NCI-H1417 (cell line): ENCODE results near the gene SLX1A.
"Not testable (repeated sequence)": the region's sequence is repeated elsewhere in the genome, so short reads cannot be mapped to it uniquely, and the experiment has no call there.

ENCODE experiments used
- DNase-seq, 3 experiments: peaks; one replicate each; lab custom pipeline; 2025; lab: John Stamatoyannopoulos, UW

SLX1A gene

GRCh38 chr16:30193615-30194014, at the start of gene SLX1A, which contains the start of gene BOLA2B:
Gene SLX1A (plus strand): TSS chr16:30193875. CDS start chr16:30194085, 210 bp downstream.
Gene BOLA2B (minus strand): TSS chr16:30193666. CDS start chr16:30193595, 71 bp downstream.
- not testable (repeated sequence) for DNase-seq

- no peak for DNase-seq
Measured at GRCh38 chr16:30144017-30144416, 49.7 kb upstream of the SLX1A start.

- no peak for DNase-seq
Measured at GRCh38 chr16:30144917-30145316, 48.8 kb upstream of the SLX1A start.

GRCh38 chr16:30145657-30146056, 48.0 kb upstream of the SLX1A start:
- no peak for DNase-seq

- DNase-seq, result no peak
Measured at GRCh38 chr16:30147843-30148510, 45.7 kb upstream of the SLX1A start.

GRCh38 chr16:30149250-30149930, 44.3 kb upstream of the SLX1A start:
- DNase-seq, result peak in 1 of 3 experiments; percentile 4

GRCh38 chr16:30151091-30151490, 42.6 kb upstream of the SLX1A start:
- no peak for DNase-seq

GRCh38 chr16:30152517-30152916, 41.2 kb upstream of the SLX1A start:
- no peak for DNase-seq

- no peak for DNase-seq
Measured at GRCh38 chr16:30155188-30155587, 38.5 kb upstream of the SLX1A start.

- no peak for DNase-seq
Measured at GRCh38 chr16:30157214-30157613, 36.5 kb upstream of the SLX1A start.

GRCh38 chr16:30163538-30163937, 30.1 kb upstream of the SLX1A start:
- no peak for DNase-seq

- DNase-seq, result no peak
Measured at GRCh38 chr16:30166202-30166902, 27.3 kb upstream of the SLX1A start.

- not testable (repeated sequence) for DNase-seq
Measured at GRCh38 chr16:30168746-30169145, 24.9 kb upstream of the SLX1A start.

- DNase-seq, result not testable (repeated sequence)
Measured at GRCh38 chr16:30169416-30169815, 24.3 kb upstream of the SLX1A start.

GRCh38 chr16:30170145-30170544, 23.5 kb upstream of the SLX1A start:
- not testable (repeated sequence) for DNase-seq

GRCh38 chr16:30173054-30173453, 20.6 kb upstream of the SLX1A start:
- DNase-seq, result no peak

GRCh38 chr16:30176876-30177275, 16.8 kb upstream of the SLX1A start:
- not testable (repeated sequence) for DNase-seq

- no peak for DNase-seq
Measured at GRCh38 chr16:30179195-30179594, 14.5 kb upstream of the SLX1A start.

- no peak for DNase-seq
Measured at GRCh38 chr16:30179931-30180330, 13.7 kb upstream of the SLX1A start.

GRCh38 chr16:30180741-30181140, 12.9 kb upstream of the SLX1A start:
- no peak for DNase-seq

GRCh38 chr16:30183233-30184095, 10.2 kb upstream of the SLX1A start, which contains the start of gene CORO1A:
Gene CORO1A (plus strand): TSS chr16:30183602. CDS start chr16:30185210, 1,608 bp downstream.
- peak; percentile 75 to 83 (median 81) for DNase-seq
